Stimulated activated CD4-positive, alpha-beta T cell treated with anti-CD3 and anti-CD28 coated beads, Interleukin-12 subunit alpha, Interleukin-12 subunit beta, amount 100 ng/mL, for 24 hours (primary cell): Measurements from ENCODE around the gene LMBR1L.

Experiments
- DNase-seq, 2 experiments: peaks; one replicate each; pipeline ENCODE4 v3.0.0-alpha.2; 2020; ENCODE audit warnings: low read depth in 2 of 2

Gene LMBR1L

DNA sequence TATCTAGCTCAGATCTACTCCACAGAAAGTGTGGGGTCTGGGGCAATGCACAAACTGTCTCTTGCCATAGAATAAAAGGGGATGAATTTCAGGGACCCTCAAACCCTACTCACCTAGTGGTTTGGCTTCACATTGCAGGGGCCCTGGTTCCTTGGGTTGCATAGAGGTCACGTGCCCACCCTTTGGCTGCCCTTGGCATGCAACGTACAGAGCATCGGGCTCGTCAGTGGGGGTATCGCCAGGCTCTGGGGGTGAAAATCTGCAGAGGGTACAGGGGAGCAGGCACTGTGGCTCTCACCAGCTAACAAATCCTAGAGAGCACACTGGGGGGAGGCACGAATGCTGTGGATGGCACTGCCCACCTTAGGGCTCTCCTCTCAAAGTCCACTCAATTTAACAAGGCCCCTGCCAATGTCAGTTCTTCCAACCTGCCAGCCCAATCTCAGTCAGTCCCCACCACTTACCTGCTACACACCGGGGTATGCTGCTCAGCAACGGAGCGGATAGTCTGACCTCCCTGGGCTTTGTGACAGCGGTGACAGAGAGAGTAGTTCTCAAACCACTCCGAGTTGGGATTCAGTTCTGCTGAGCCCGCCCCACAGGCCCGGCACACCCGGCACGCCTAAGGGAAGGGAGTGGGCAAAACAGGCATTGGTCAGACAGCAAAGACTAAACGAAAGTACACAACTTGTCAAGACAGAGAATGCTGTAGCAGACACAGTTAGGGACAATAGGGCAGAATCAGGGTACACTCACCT is 58.0 kb downstream of the LMBR1L start:
- no peak for DNase-seq

DNA sequence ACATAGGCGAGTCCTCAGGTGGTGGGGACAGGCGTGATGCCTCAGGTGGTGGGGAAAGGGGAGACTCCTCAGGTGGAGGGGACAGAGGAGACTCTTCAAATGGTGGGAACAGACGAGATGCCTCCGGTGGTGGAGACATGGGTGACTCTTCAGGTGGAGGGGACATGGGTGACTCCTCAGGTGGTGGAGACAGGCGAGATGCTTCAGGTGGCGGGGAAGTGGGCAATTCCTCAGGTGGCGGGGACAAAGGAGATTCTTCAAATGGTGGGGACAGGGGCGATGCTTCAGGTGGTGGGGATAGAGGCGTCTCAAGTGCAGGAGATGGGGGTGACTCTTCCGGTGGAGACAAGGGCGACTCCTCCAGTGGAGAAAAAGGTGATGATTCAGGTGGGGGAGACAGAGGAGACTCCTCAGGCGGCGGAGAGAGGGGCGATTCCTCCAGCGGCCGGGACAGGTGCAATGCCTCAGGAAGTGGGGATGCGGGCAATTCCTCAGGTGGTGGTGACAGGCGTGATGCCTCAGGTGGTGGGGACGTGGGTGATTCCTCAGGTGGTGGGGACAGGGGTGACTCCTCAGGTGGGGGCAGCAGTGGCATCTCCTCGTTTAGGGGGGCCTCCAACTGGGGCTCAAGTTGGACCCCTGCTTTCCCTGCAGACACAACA is 58.7 kb downstream of the LMBR1L start:
- DNase-seq, result no peak

DNA sequence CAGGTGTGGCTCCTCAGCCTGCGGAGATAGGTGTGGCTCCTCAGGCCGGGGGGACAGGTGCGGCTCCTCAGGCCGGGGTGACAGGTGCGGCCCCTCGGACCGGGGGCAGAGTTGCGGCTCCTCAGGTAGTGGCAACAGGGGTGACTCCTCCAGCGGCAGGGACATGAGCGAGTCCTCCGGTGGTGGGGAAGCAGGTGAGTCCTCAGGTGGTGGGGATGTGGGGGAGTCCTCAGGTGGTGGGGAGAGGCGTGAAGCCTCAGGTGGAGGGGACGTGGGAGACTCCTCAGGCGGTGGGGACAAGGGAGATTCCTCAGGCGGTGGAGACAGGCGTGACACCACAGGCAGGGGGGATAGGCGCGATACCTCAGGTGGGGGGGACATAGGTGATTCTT is 59.3 kb downstream of the LMBR1L start:
- DNase-seq, result no peak

DNA sequence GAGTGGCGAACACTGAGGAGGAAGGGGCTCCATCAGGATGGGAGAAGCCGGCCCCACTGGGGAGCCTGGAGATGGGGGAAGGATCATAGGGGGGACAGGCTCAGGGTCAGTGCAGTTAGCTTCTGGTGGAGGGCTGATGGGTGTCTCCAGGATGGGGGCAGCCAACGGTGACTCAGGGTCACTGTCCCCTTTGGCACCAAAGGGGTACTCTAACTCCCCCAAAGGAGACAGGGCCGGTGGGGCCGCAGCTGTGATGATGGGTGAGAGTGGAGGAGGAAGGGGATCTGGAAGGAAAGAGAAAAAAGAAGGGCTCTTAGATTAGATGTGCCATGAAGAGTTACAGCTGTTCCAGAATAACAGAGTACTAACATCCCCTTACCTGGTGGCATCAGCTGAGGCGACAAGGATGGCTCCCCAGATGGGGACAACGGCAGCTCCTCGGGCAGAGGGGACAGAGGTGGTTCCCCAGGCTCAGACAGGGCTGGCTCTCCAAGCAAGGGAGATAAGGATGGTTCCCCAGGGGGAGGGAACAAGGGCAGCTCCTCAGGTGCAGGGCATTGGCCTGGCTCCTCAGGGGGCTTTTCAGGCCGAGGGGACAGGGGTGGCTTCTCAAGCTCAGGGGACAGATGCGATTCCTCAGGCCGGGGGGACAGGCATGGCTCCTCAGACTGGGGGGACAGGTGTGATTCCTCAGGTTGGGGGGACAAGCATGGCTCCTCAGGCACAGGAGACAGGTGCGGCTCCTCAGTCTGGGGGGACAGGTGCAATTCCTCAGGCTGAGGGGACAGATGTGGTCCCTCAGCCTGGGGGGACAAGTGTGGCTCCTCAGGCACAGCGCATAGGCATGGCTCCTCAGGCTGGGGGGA is 59.9 kb downstream of the LMBR1L start:
- no peak for DNase-seq

DNA sequence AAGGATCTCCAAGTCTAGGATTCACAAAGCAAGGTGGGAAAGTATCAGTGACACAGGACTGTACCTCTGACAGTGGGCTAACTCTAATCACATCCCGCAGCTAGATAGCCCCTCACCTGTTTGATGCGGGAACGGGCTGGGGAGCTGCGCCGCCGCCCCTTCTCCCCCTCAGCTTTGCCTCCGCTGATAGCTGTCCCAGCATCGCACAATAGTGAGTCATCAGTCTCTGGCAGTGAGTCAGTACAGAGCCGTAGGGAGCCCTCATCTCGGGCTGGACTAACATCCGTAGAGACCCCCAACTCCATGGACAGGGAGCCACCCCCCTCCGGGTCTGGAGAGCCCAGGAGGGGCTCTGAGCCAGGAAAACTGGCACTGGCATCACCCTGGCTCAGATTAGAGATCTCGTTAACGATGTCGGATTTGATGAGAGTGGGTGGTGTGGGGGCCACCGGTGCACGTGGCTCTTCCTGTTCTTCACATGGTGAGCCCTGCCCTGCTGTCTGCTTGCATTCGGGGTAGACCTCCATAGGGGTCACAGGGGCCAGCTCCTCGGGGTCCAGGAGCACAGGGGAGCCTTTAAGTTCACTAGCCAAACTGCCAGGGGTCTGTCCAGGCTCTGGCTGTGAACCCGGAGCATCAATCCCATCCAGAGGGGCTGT is 61.0 kb downstream of the LMBR1L start:
- no peak for DNase-seq

DNA sequence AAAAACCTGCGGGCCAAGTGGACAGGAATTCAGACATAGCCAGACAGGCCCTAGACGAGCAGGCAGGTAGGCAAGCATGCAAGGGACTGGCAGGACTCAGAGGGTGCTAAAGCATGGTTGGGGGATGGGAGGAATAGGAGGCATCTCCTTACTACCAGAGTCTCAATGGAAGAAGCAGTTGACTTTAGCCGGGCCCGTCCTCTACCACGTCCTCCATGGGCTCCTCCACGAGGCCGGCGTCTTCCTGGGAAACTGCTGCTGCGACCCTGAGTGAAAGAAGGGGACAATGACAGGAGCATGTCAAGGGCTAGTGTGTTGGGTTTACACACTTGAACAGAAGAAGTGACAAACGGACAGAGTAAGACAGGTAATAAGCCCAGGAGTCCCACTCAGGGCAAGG is 61.7 kb downstream of the LMBR1L start:
- no peak for DNase-seq
